ENCODE results near the gene SNORC.
"Not testable (repeated sequence)": the region's sequence is repeated elsewhere in the genome, so short reads cannot be mapped to it uniquely, and the experiment has no call there.

- TF ChIP-seq, protein P1, sequence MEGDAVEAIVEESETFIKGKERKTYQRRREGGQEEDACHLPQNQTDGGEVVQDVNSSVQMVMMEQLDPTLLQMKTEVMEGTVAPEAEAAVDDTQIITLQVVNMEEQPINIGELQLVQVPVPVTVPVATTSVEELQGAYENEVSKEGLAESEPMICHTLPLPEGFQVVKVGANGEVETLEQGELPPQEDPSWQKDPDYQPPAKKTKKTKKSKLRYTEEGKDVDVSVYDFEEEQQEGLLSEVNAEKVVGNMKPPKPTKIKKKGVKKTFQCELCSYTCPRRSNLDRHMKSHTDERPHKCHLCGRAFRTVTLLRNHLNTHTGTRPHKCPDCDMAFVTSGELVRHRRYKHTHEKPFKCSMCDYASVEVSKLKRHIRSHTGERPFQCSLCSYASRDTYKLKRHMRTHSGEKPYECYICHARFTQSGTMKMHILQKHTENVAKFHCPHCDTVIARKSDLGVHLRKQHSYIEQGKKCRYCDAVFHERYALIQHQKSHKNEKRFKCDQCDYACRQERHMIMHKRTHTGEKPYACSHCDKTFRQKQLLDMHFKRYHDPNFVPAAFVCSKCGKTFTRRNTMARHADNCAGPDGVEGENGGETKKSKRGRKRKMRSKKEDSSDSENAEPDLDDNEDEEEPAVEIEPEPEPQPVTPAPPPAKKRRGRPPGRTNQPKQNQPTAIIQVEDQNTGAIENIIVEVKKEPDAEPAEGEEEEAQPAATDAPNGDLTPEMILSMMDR (IDR thresholded peaks at IDR 0.05; ENCODE audit: low read depth, low read length, poor library complexity, severe bottlenecking) = not testable (repeated sequence)
- TF ChIP-seq EZH2phosphoT487 (IDR thresholded peaks at IDR 0.05; ENCODE audit: borderline replicate concordance, low read length) = not testable (repeated sequence)
Observed at GRCh38 chr2:232852081-232852480, 18.0 kb upstream of the SNORC start.

Measured in DOHH2 (cell line).